Trophoblast cell (in vitro differentiated cells and primary cell): ENCODE data around the gene THEMIS2.
"Not testable (repeated sequence)": the region's sequence is repeated elsewhere in the genome, so short reads cannot be mapped to it uniquely, and the experiment has no call there.

ENCODE experiments used
- DNase-seq, 2 donors: peaks; one replicate each; pipeline ENCODE4 v3.0.0-alpha.2; 2016
- H2AFZ ChIP-seq: 2 replicates; pipeline ENCODE4 v1.6.1; 2013; ENCODE audit warnings: low read length, moderate library complexity, mild to moderate bottlenecking; ENCODE audit not compliant: insufficient read depth, poor library complexity
- H2AK5ac ChIP-seq: 2 replicates; pipeline ENCODE4 v1.6.1; 2013; ENCODE audit warnings: mild to moderate bottlenecking, low read length
- H2BK120ac ChIP-seq: 2 replicates; pipeline ENCODE4 v1.6.1; 2013; ENCODE audit warnings: low read length, mild to moderate bottlenecking, moderate library complexity; ENCODE audit not compliant: insufficient read depth, poor library complexity
- H2BK12ac ChIP-seq: 2 replicates; pipeline ENCODE4 v1.6.1; 2013; ENCODE audit warnings: mild to moderate bottlenecking, low read length, moderate library complexity
- H2BK5ac ChIP-seq: 2 replicates; pipeline ENCODE4 v1.6.1; 2013; ENCODE audit warnings: low read length, low read depth, moderate library complexity, mild to moderate bottlenecking; ENCODE audit not compliant: poor library complexity
- H3K14ac ChIP-seq: 2 replicates; pipeline ENCODE4 v1.6.1; 2013; ENCODE audit warnings: mild to moderate bottlenecking, low read length
- H3K18ac ChIP-seq: 2 replicates; pipeline ENCODE4 v1.6.1; 2013; ENCODE audit warnings: mild to moderate bottlenecking, low read length
- H3K23ac ChIP-seq: 2 replicates; pipeline ENCODE4 v1.6.1; 2013; ENCODE audit warnings: low read length
- H3K27ac ChIP-seq: 2 replicates; pipeline ENCODE4 v1.5.1; 2013; ENCODE audit warnings: low read depth, mild to moderate bottlenecking, inconsistent platforms, low read length, moderate library complexity
- H3K27me3 ChIP-seq: 2 replicates; pipeline ENCODE4 v1.6.1; 2013; ENCODE audit warnings: inconsistent platforms, mild to moderate bottlenecking, low read length, moderate library complexity; ENCODE audit not compliant: insufficient read depth
- H3K36me3 ChIP-seq, 2 experiments: 1 replicate in 1 of 2; 2 replicates in 1 of 2; pipeline ENCODE4 v1.6.1; 2013; ENCODE audit warnings: low read length in 2 of 2, mild to moderate bottlenecking in 2 of 2, moderate library complexity in 1 of 2; ENCODE audit not compliant: insufficient read depth in 2 of 2, control insufficient read depth in 1 of 2
- H3K4ac ChIP-seq: 2 replicates; pipeline ENCODE4 v1.6.1; 2013; ENCODE audit warnings: low read depth, mild to moderate bottlenecking, low read length, moderate library complexity
- H3K4me1 ChIP-seq, 2 experiments: 1 replicate in 1 of 2; 2 replicates in 1 of 2; pipeline ENCODE4 v1.6.1; 2013; ENCODE audit warnings: low read length in 2 of 2, mild to moderate bottlenecking in 2 of 2, moderate library complexity in 1 of 2; ENCODE audit not compliant: insufficient read depth in 2 of 2, control insufficient read depth in 1 of 2
- H3K4me2 ChIP-seq: 2 replicates; pipeline ENCODE4 v1.6.1; 2013; ENCODE audit warnings: inconsistent platforms, mild to moderate bottlenecking, low read length, moderate library complexity
- H3K4me3 ChIP-seq: 2 replicates; pipeline ENCODE4 v1.5.1; 2013; ENCODE audit warnings: mild to moderate bottlenecking, low read depth, low read length, inconsistent platforms
- H3K79me1 ChIP-seq: one replicate; pipeline ENCODE4 v1.6.1; 2013; ENCODE audit warnings: low read length
- H3K79me2 ChIP-seq: 2 replicates; pipeline ENCODE4 v1.6.1; 2013; ENCODE audit warnings: low read length, mild to moderate bottlenecking; ENCODE audit not compliant: control insufficient read depth, insufficient read depth, poor library complexity
- H3K9ac ChIP-seq: 2 replicates; pipeline ENCODE4 v1.6.1; 2013; ENCODE audit warnings: mild to moderate bottlenecking, low read length
- H3K9me3 ChIP-seq: 2 replicates; pipeline ENCODE4 v1.6.1; 2013; ENCODE audit warnings: low read depth, mild to moderate bottlenecking, control low read depth, inconsistent platforms, low read length; ENCODE audit not compliant: insufficient read depth
- H4K12ac ChIP-seq: 2 replicates; pipeline ENCODE4 v1.6.1; 2013; ENCODE audit warnings: low read depth, mild to moderate bottlenecking, low read length, moderate library complexity
- H4K8ac ChIP-seq: 2 replicates; pipeline ENCODE4 v1.6.1; 2013; ENCODE audit warnings: low read depth, mild to moderate bottlenecking, low read length, moderate library complexity
- H4K91ac ChIP-seq: one replicate; pipeline ENCODE4 v1.6.1; 2013; ENCODE audit warnings: low read depth, mild to moderate bottlenecking, low read length, moderate library complexity
- WGBS: extraction: QIAGEN DNeasy Blood & Tissue Kit; methylation state at CpG from one replicate; pipeline ENCODE4 v1.1.7; 2013; ENCODE audit warnings: missing lambda C conversion rate; ENCODE audit not compliant: insufficient read length, insufficient coverage; ENCODE audit errors: extremely low coverage; 5-methylcytosine and 5-hydroxymethylcytosine counted together

The THEMIS2 gene

GRCh38 chr1:27869719-27870085 is 2.6 kb upstream of the THEMIS2 start:
- WGBS, result no CpG with 5 or more reads among the region's 1 CpG
- H3K14ac ChIP-seq, result no peak overlapping the region
- no peaks in the 10 kb centered on the region for H3K79me1 ChIP-seq
- no peak overlapping the region for H2BK5ac ChIP-seq
- no peak overlapping the region for H2BK12ac ChIP-seq
- no peak overlapping the region for H4K8ac ChIP-seq
- no peak overlapping the region for H2AFZ ChIP-seq
- H3K4me3 ChIP-seq, result no peak overlapping the region
- no peaks in the 10 kb centered on the region for H3K36me3 ChIP-seq
- no peak overlapping the region for H4K91ac ChIP-seq
- no peak overlapping the region for H2BK120ac ChIP-seq
- H3K9me3 ChIP-seq, result no peaks in the 10 kb centered on the region
- no peak overlapping the region for H3K27ac ChIP-seq
- DNase-seq, result no peak
- no peak overlapping the region for H3K23ac ChIP-seq
- no peak overlapping the region for H3K18ac ChIP-seq
- no peak overlapping the region for H2AK5ac ChIP-seq
- peaks cover 5 to 10% of the 10 kb centered on the region in 2 experiments for H3K4me1 ChIP-seq
- no peaks in the 10 kb centered on the region for H3K79me2 ChIP-seq
- H3K4ac ChIP-seq, result no peak overlapping the region
- no peaks in the 10 kb centered on the region for H3K27me3 ChIP-seq
- H4K12ac ChIP-seq, result no peak overlapping the region
- no peak overlapping the region for H3K4me2 ChIP-seq
- H3K9ac ChIP-seq, result no peak overlapping the region

GRCh38 chr1:27871076-27871475 is 1.3 kb upstream of the THEMIS2 start:
- not testable (repeated sequence) for H3K79me2 ChIP-seq, H3K14ac ChIP-seq, H2BK5ac ChIP-seq, H3K4me2 ChIP-seq, H4K12ac ChIP-seq, H3K4me3 ChIP-seq, H4K91ac ChIP-seq, H2BK120ac ChIP-seq, H3K9me3 ChIP-seq, H3K27ac ChIP-seq, H3K9ac ChIP-seq, H2BK12ac ChIP-seq, H3K23ac ChIP-seq, DNase-seq, H3K18ac ChIP-seq, H3K79me1 ChIP-seq, H2AFZ ChIP-seq, H3K4ac ChIP-seq, H4K8ac ChIP-seq, H2AK5ac ChIP-seq, H3K36me3 ChIP-seq, H3K27me3 ChIP-seq
- peaks cover 5 to 10% of the 10 kb centered on the region in 2 experiments for H3K4me1 ChIP-seq
- no CpG with 5 or more reads among the region's 7 CpGs for WGBS

GRCh38 chr1:27872802-27873551 is 633 bp downstream of the THEMIS2 start:
- Histone ChIP-seq H3K4ac (no peak overlapping the region), H3K9me3 (no peaks in the 10 kb centered on the region), H2AK5ac (no peak overlapping the region), H3K9ac (no peak overlapping the region), H3K4me1 (peaks cover 5 to 10% of the 10 kb centered on the region in 2 experiments), H4K12ac (no peak overlapping the region), H3K18ac (peak overlapping the region; percentile 35), H3K4me2 (peak overlapping the region; percentile 72), H3K4me3 (peak overlapping the region; percentile 67), H3K14ac (peak overlapping the region; percentile 64), H3K23ac (no peak overlapping the region), H2BK5ac (no peak overlapping the region), H3K27ac (no peak overlapping the region), H3K27me3 (no peaks in the 10 kb centered on the region), H3K79me1 (no peaks in the 10 kb centered on the region), H4K8ac (peak overlapping the region; percentile 75), H2BK120ac (no peak overlapping the region), H2AFZ (peak overlapping the region; percentile 99), H2BK12ac (no peak overlapping the region), H3K36me3 (no peaks in the 10 kb centered on the region), H4K91ac (no peak overlapping the region), H3K79me2 (no peaks in the 10 kb centered on the region)
- DNase-seq, result peak in 1 of 2 donors; percentile 27
- WGBS, result no CpG with 5 or more reads among the region's 38 CpGs

- Histone ChIP-seq H4K8ac (no peak overlapping the region), H3K4me1 (peaks cover 5 to 10% of the 10 kb centered on the region in 2 experiments), H3K23ac (no peak overlapping the region), H4K91ac (no peak overlapping the region), H2AK5ac (no peak overlapping the region), H3K36me3 (no peaks in the 10 kb centered on the region), H2BK120ac (no peak overlapping the region), H2BK12ac (no peak overlapping the region), H3K27ac (no peak overlapping the region), H3K9ac (no peak overlapping the region), H3K14ac (no peak overlapping the region), H3K79me2 (no peaks in the 10 kb centered on the region), H3K4ac (no peak overlapping the region), H3K18ac (no peak overlapping the region), H3K27me3 (no peaks in the 10 kb centered on the region), H3K4me2 (no peak overlapping the region), H3K79me1 (no peaks in the 10 kb centered on the region), H3K4me3 (no peak overlapping the region), H3K9me3 (no peaks in the 10 kb centered on the region), H4K12ac (no peak overlapping the region), H2BK5ac (no peak overlapping the region), H2AFZ (no peak overlapping the region)
- WGBS, result no CpG with 5 or more reads among the region's 16 CpGs
- no peak for DNase-seq
These were observed 1.5 kb downstream of the THEMIS2 start for GRCh38 chr1:27873671-27874384.
